ENCODE results near the gene HLCS. TPM values are rescaled to one million over a fixed set of nuclear protein-coding genes. Genes with fewer than 3 reads are reported as not detected.

The HLCS gene
- total and polyA plus RNA-seq, 2 of the 4 experiments (the other 2 are of a cell fraction): 10.6 to 21.0 TPM

DNA sequence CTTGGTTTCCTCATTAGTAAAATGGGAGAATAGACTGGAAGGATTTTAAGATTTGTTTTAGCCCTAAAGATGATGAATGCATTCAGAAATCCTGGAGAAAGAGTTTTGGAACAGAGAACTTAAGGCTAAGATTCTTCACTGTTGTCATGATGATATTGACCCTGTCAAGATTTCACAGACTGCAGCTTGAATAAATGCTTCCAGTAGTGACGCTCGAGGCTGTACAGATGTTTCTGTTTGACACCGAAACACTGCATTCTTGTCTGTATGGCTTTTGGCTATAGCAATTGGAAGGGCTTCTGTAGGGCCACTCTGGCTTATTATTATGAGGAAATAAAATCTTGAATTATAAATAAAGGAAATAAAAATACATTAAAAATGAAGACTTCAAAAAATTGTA lies 241.8 kb downstream of the HLCS start:
- H3K79me1 ChIP-seq (ENCODE audit: low read depth in 1 of 2, low read length in 2 of 2): no peaks in the 10 kb centered on the region
- intact Hi-C loops (cut with micrococcal nuclease): no loop called here

More for the DNA sequence above, 241.8 kb downstream of the HLCS start:
- H4K5ac ChIP-seq (ENCODE audit: low read depth, low read length): no peak overlapping the region
- H2BK15ac ChIP-seq (ENCODE audit: low read depth, low read length): no peak overlapping the region
- no peak overlapping the region for H2BK120ac ChIP-seq (ENCODE audit: low read depth, low read length)
- H3K18ac ChIP-seq (ENCODE audit: low read depth, low read length): no peak overlapping the region
- H2AK5ac ChIP-seq (ENCODE audit: low read depth, low read length): no peak overlapping the region
- peaks cover 49% of the 10 kb centered on the region for H3K27me3 ChIP-seq (ENCODE audit: control insufficient read depth, insufficient read depth, low read length)
- no peak for TF ChIP-seq MAFK (IDR thresholded peaks at IDR 0.05; ENCODE audit: low read depth, low read length)
- no peak for TF ChIP-seq CHD1 (IDR thresholded peaks at IDR 0.05; ENCODE audit: low read depth, low read length)
- no peak for TF ChIP-seq SMC3 (IDR thresholded peaks at IDR 0.05; ENCODE audit: low read depth, low read length)
- TF ChIP-seq NFE2L2 (IDR thresholded peaks at IDR 0.05; ENCODE audit: low read depth, low read length): no peak
- no peak for TF ChIP-seq RAD21 (IDR thresholded peaks at IDR 0.05; ENCODE audit: low read length)
- no peak for TF ChIP-seq POLR2A (IDR thresholded peaks at IDR 0.05; ENCODE audit: low read depth, low read length)
- TF ChIP-seq USF2 (IDR thresholded peaks at IDR 0.05; ENCODE audit: low read depth, low read length): no peak
- no peak for TF ChIP-seq ELK1 (IDR thresholded peaks at IDR 0.05; ENCODE audit: borderline replicate concordance, low read depth, low read length)
- TF ChIP-seq FOS (IDR thresholded peaks at IDR 0.05; ENCODE audit: low read depth, low read length): no peak
- H2BK5ac ChIP-seq (ENCODE audit: low read depth, low read length, poor library complexity, severe bottlenecking): no peak overlapping the region
- no peak for DNase-seq
- no peak overlapping the region for H2AK9ac ChIP-seq (replicated peaks; ENCODE audit: low read depth, low read length, poor library complexity)
- BruUV-seq (replicated peaks): no TSS peak
- no peaks in the 10 kb centered on the region for H4K20me1 ChIP-seq (ENCODE audit: insufficient read depth, low read length)
- no peak overlapping the region for H3K4me3 ChIP-seq (ENCODE audit: insufficient read depth, low read depth, low read length)
- no peak overlapping the region for H2BK20ac ChIP-seq (ENCODE audit: low read depth, low read length)
- no peak overlapping the region for H3K27ac ChIP-seq (ENCODE audit: insufficient read depth, low read length)
- H4K8ac ChIP-seq (ENCODE audit: low read depth in 2 of 2, low read length in 2 of 2): no peak overlapping the region
- CTCF ChIA-PET: no interaction called here
- POLR2A ChIA-PET (ENCODE audit: unreplicated experiment): no interaction called here
- H3K4ac ChIP-seq (ENCODE audit: low read depth, low read length): no peak overlapping the region
- no peaks in the 10 kb centered on the region for H3K36me3 ChIP-seq (ENCODE audit: control insufficient read depth, insufficient read depth, low read length)
- WGBS, 2 experiments (ENCODE audit: extremely low coverage in 2 of 2, insufficient read length in 1 of 2): no CpG with 5 or more reads among the region's 3 CpGs
- in situ Hi-C loops (cut with MboI; ENCODE audit: low sequenced_read_pairs): no loop called here
- ATAC-seq (ENCODE audit: low read depth): no peak
- H3K23ac ChIP-seq (ENCODE audit: low read depth, low read length): no peak overlapping the region
- H3K9me3 ChIP-seq (ENCODE audit: control insufficient read depth, insufficient read depth, low read length): no peaks in the 10 kb centered on the region
- H3K56ac ChIP-seq (ENCODE audit: extremely low read depth, insufficient read depth, low read length): no peak overlapping the region
- H3K9me1 ChIP-seq (ENCODE audit: insufficient read depth, low read length): 0 out of 2 replicates have a peak, but pooled peaks cover 2% of the 10 kb centered on the region
- no peaks in the 10 kb centered on the region for H3K4me1 ChIP-seq (ENCODE audit: control insufficient read depth, insufficient read depth, low read length)
- no peak overlapping the region for H2AFZ ChIP-seq (replicated peaks; ENCODE audit: low read length, poor library complexity)
- H3K14ac ChIP-seq (replicated peaks; ENCODE audit: low read depth, low read length): no peak overlapping the region
- dilution Hi-C loops (cut with HindIII; ENCODE audit: low sequenced_read_pairs, unreplicated experiment): no loop called here
- H3K9ac ChIP-seq (ENCODE audit: low read depth, low read length): no peak overlapping the region
- no peak overlapping the region for H3K4me2 ChIP-seq (ENCODE audit: low read depth, low read length)
- no peak overlapping the region for H4K91ac ChIP-seq (ENCODE audit: insufficient read depth, low read depth, low read length)

All from IMR-90 (cell line).